Mammary microvascular endothelial cell (primary cell): ENCODE measurements around the gene CLEC12A. TPM values are rescaled to one million over a fixed set of nuclear protein-coding genes. Genes with fewer than 3 reads are reported as not detected.

ENCODE experiments used
- total RNA-seq: library from RNA; depleted of rRNA; stranded (reverse); fragments of >200 nt; gene quantifications from 2 replicates; pipeline ENCODE4 v1.2.3, GENCODE V29; 2015

CLEC12A gene
- total RNA-seq = not detected in 2 replicates

GRCh38 chr12:9971181-9971580, at the start of gene CLEC12A:
Gene CLEC12A (plus strand): TSS chr12:9971409. CDS start chr12:9971597, 188 bp downstream.

DNA sequence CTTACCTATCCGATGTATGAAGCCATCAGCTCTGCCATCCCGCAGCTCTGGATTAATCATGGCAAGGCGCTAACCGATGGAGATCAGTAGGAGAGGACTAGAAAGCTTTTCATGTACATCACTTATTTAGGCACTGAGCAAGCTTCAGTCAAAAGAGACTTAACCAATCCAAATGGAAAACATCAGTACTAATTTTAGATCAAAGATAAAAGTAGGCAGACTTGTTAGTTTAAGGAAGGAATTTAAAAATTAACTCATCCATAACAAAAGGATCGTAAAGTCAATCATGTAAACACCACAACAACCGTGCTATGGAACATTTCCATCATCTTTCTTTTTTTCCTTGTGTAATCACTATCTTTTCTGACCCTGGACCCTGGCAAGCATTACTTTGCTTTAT, 38.9 kb upstream of the CLEC12A start, which contains the start of gene CLEC2A:
TSS of gene CLEC2A (minus strand) at position 101 of the 400 bp plus-strand sequence. CDS start at position 60, 41 bp downstream.

GRCh38 chr12:9999016-9999415, 27.8 kb downstream of the CLEC12A start, which contains the start of gene CLEC1B:
Gene CLEC1B (minus strand): TSS chr12:9999121. CDS start chr12:9999100, 21 bp downstream.

DNA sequence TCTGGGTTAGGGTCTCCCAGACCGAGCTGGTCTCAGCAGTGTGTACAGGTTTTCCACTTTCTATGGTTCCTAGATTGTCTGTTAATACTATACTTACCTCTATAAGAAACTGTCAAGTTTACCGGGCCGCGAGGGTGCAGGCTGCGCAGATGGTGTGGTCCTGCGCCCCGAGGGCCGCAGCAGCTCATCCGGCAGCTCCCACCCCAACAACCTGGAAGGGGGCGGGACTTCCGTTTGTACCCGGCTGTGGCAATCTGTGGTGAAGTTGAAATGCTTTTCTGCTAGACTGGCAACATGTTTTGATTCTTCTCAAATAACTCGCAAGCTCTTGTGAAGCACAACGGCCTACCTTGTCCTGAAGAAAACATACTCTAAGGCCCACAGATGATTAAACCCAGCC, 59.2 kb downstream of the CLEC12A start, which contains the start of gene CLEC9A:
TSS of gene CLEC9A (plus strand) at position 237 of the 400 bp plus-strand sequence. CDS start 22,006 bp downstream, outside the sequence.

Other genes starting within 250 kb of the CLEC12A start
- not detected in 2 replicates for gene CLECL1, start 238.3 kb upstream of the CLEC12A start, total RNA-seq
- gene CD69, start 210.5 kb upstream of the CLEC12A start, total RNA-seq = 0.25 and 0.40 TPM in 2 replicates
- gene KLRF1, start 143.9 kb upstream of the CLEC12A start, total RNA-seq = not detected in 2 replicates
- 64.1 and 69.2 TPM in 2 replicates for gene CLEC2B, start 102.1 kb upstream of the CLEC12A start, total RNA-seq
- gene KLRF2, start 89.9 kb upstream of the CLEC12A start, total RNA-seq = not detected in 2 replicates
- gene CLEC2A, start 39.0 kb upstream of the CLEC12A start, total RNA-seq = not detected in 2 replicates
- not detected in 2 replicates for gene CLEC1B, start 27.7 kb downstream of the CLEC12A start, total RNA-seq
- gene CLEC12B, start 39.2 kb downstream of the CLEC12A start, total RNA-seq = 1.3 TPM in 1 of 2 replicates, not detected in the other
- gene CLEC9A, start 59.3 kb downstream of the CLEC12A start, total RNA-seq = not detected in 2 replicates
- 21.0 and 33.7 TPM in 2 replicates for gene CLEC1A, start 127.6 kb downstream of the CLEC12A start, total RNA-seq
- not detected in 2 replicates for gene CLEC7A, start 158.8 kb downstream of the CLEC12A start, total RNA-seq
- gene OLR1, start 200.7 kb downstream of the CLEC12A start, total RNA-seq = not detected in 2 replicates
- gene TMEM52B, start 207.6 kb downstream of the CLEC12A start, total RNA-seq = not detected in 2 replicates
- gene GABARAPL1, start 241.5 kb downstream of the CLEC12A start, total RNA-seq = 27.2 and 29.2 TPM in 2 replicates